NB4 (cell line): ENCODE data around the gene CCDC89.

Experiments used
- MYC ChIP-seq: IDR thresholded peaks from 2 replicates; pipeline ENCODE4 v1.6.1; 2011; ENCODE audit warnings: low read depth, low read length
- POLR2A ChIP-seq: IDR thresholded peaks from 2 replicates; pipeline ENCODE4 v1.6.1; 2011; ENCODE audit warnings: mild to moderate bottlenecking; ENCODE audit not compliant: insufficient read length; ENCODE audit errors: extremely low read depth
- TF ChIP-seq, protein P1 (sequence below): IDR thresholded peaks from 2 replicates; pipeline ENCODE4 v1.6.1; 2011; ENCODE audit warnings: low read depth, low read length
- TF ChIP-seq, protein P2 (sequence below): IDR thresholded peaks from one replicate; pipeline ENCODE4 v1.5.1; 2012; ENCODE audit warnings: low read depth, low read length

DNA sequence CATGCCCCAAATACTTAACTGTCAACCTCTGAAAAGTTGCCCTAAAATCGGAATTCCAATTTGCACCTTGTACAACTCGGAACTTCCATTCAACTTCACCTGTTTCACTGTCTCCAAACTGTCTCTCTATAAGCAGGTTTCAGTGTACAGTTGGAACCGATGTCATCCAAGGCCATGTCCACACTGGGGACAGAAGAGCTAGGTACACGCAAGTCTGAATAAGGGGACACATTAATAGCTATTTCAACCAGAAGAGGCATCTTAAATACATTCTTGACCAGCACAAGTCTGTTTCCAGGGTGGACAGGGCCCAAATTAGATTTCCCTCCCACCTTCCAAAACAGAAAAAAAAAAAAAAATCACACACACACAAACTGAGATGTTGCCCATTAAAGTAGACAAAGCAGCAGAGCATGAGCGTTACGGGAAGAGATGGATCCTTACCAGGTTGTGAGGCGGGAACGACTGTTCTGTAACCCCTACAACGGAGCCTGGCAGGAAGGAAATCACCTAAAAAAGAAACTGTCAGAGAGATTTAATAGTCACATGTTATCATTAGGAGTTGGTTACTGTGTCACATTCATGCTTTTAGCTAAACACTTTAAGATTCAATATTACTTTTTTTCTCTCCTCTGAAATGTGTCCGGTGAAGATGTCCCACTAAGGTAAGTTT, 22.8 kb downstream of the CCDC89 start:
- TF ChIP-seq, protein P1, sequence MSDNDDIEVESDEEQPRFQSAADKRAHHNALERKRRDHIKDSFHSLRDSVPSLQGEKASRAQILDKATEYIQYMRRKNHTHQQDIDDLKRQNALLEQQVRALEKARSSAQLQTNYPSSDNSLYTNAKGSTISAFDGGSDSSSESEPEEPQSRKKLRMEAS: no peak
- TF ChIP-seq, protein P2, sequence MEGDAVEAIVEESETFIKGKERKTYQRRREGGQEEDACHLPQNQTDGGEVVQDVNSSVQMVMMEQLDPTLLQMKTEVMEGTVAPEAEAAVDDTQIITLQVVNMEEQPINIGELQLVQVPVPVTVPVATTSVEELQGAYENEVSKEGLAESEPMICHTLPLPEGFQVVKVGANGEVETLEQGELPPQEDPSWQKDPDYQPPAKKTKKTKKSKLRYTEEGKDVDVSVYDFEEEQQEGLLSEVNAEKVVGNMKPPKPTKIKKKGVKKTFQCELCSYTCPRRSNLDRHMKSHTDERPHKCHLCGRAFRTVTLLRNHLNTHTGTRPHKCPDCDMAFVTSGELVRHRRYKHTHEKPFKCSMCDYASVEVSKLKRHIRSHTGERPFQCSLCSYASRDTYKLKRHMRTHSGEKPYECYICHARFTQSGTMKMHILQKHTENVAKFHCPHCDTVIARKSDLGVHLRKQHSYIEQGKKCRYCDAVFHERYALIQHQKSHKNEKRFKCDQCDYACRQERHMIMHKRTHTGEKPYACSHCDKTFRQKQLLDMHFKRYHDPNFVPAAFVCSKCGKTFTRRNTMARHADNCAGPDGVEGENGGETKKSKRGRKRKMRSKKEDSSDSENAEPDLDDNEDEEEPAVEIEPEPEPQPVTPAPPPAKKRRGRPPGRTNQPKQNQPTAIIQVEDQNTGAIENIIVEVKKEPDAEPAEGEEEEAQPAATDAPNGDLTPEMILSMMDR: no peak
- TF ChIP-seq POLR2A (no peak), MYC (no peak)
